Kidney (tissue), 14 donors: ENCODE data around the gene GPC5. TPM values are rescaled to one million over a fixed set of nuclear protein-coding genes. Genes with fewer than 3 reads are reported as not detected.

Experiments
- DNase-seq, 5 donors: peaks; one replicate each; pipeline ENCODE4 v3.0.0-alpha.2; 2013 to 2020
- FAIRE-seq: peaks from 2 replicates; lab custom pipeline; 2012; peaks lifted over from hg19 to GRCh38; lab: Jason Lieb, UNC
- H3K27ac ChIP-seq, 2 donors: one replicate each; pipeline ENCODE4 v1.7.0; 2013; ENCODE audit warnings: low read depth in 2 of 2, low read length in 2 of 2, inconsistent platforms in 1 of 2
- H3K27me3 ChIP-seq: one replicate; pipeline ENCODE4 v1.7.1; 2013; ENCODE audit warnings: low read length, inconsistent platforms; ENCODE audit not compliant: control insufficient read depth, insufficient read depth
- H3K36me3 ChIP-seq, 3 donors: one replicate each; pipeline versions ENCODE4 v1.7.0 to v1.7.1; 2013; ENCODE audit warnings: low read length in 3 of 3, control low read depth in 1 of 3, inconsistent platforms in 1 of 3; ENCODE audit not compliant: insufficient read depth in 3 of 3, control insufficient read depth in 2 of 3
- H3K4me1 ChIP-seq, 3 donors: one replicate each; pipeline versions ENCODE4 v1.7.0 to v1.7.1; 2013; ENCODE audit warnings: low read length in 3 of 3, inconsistent platforms in 1 of 3, low read depth in 1 of 3; ENCODE audit not compliant: control insufficient read depth in 2 of 3, insufficient read depth in 2 of 3
- H3K4me3 ChIP-seq, 3 donors: one replicate each; pipeline versions ENCODE4 v1.7.0 to v1.8.1; 2013; ENCODE audit warnings: low read length in 3 of 3, control low read depth in 1 of 3, inconsistent platforms in 1 of 3
- H3K9ac ChIP-seq, 3 donors: one replicate each; pipeline versions ENCODE4 v1.7.0 to v1.7.1; 2013; ENCODE audit warnings: low read length in 3 of 3, control low read depth in 1 of 3, inconsistent platforms in 1 of 3
- H3K9me3 ChIP-seq, 3 donors: one replicate each; pipeline versions ENCODE4 v1.7.0 to v1.7.1; 2013; ENCODE audit warnings: low read length in 3 of 3, control low read depth in 1 of 3, inconsistent platforms in 1 of 3; ENCODE audit not compliant: control insufficient read depth in 2 of 3, insufficient read depth in 1 of 3
- CTCF ChIP-seq: IDR thresholded peaks from 3 replicates; pipeline ENCODE4 v1.5.1; 2012; ENCODE audit warnings: mild to moderate bottlenecking, moderate library complexity, borderline replicate concordance; ENCODE audit not compliant: insufficient read depth; ENCODE audit errors: extremely low read depth
- intact Hi-C: fragments of 100-400 bp; cut with DNase I; formaldehyde crosslinking; loops from one replicate; pipeline ENCODE4 v1.11.1; 2022
- polyA plus RNA-seq: library from polyadenylated mRNA; stranded (reverse); fragments of 350-450 nt; fragmentation: Illumina TruSeq; extraction: RNeasy Lipid Tissue Mini Kit (QIAGEN cat#74804); gene quantifications from one replicate; pipeline ENCODE4 v1.2.3, GENCODE V29; 2014; ENCODE audit warnings: low read depth, low replicate concordance; ENCODE audit not compliant: insufficient read depth
- total RNA-seq: library from RNA; stranded (reverse); fragmentation: NEBNext Ultra II Directional; extraction: Animal tissue kit (Norgen Biotek cat#: 25700); gene quantifications from one replicate; pipeline ENCODE4 v1.2.1, GENCODE V29; 2021
- donor health status: control.
- donor health status: control.
- donor health status: control.
- donor health status: control.
- donor health status: control.
- donor health status: DM: yes; HTN: yes; CAD: no.
- donor health status: Normal renal cell carcinoma (clear cell type).

Gene GPC5
- total and polyA plus RNA-seq, 2 donors from 2014 or later, result 0.47 to 6.8 TPM

- H3K27me3 ChIP-seq, result no peaks in the 10 kb centered on the region
- H3K9ac ChIP-seq, result no peak overlapping the region
- no peaks in the 10 kb centered on the region for H3K36me3 ChIP-seq
- TF ChIP-seq CTCF, result no peak
- intact Hi-C loops, result no loop called here
- H3K4me3 ChIP-seq, result no peak overlapping the region
- DNase-seq (no peak), FAIRE-seq (no peak)
- no peak overlapping the region for H3K27ac ChIP-seq
- peaks cover 0 to 6% (median 4%) of the 10 kb centered on the region in 3 donors for H3K4me1 ChIP-seq
- no peaks in the 10 kb centered on the region for H3K9me3 ChIP-seq
Measured at GRCh38 chr13:92804346-92804745, 1405.9 kb downstream of the GPC5 start.

- intact Hi-C loops, result no loop called here
- DNase-seq, result no peak
- H3K36me3 ChIP-seq, result no peaks in the 10 kb centered on the region
- no peaks in the 10 kb centered on the region for H3K27me3 ChIP-seq
- H3K27ac ChIP-seq, result no peak overlapping the region
- H3K9ac ChIP-seq, result no peak overlapping the region
- H3K9me3 ChIP-seq, result no peaks in the 10 kb centered on the region
- no peak for FAIRE-seq
- no peak overlapping the region for H3K4me3 ChIP-seq
- TF ChIP-seq CTCF, result no peak
- peaks cover 0 to 6% (median 4%) of the 10 kb centered on the region in 3 donors for H3K4me1 ChIP-seq
Measured at GRCh38 chr13:92804926-92805325, 1406.5 kb downstream of the GPC5 start.

- no peak for TF ChIP-seq CTCF
- H3K9ac ChIP-seq, result peak overlapping the region in 1 of 3 donors; percentile 57
- intact Hi-C loops, result no loop called here
- H3K4me3 ChIP-seq, result peak overlapping the region in 2 of 3 donors; percentile 69 to 74
- no peaks in the 10 kb centered on the region for H3K9me3 ChIP-seq
- peaks cover 0 to 6% (median 4%) of the 10 kb centered on the region in 3 donors for H3K4me1 ChIP-seq
- no peaks in the 10 kb centered on the region for H3K36me3 ChIP-seq
- FAIRE-seq (no peak), DNase-seq (no peak)
- H3K27ac ChIP-seq, result peak overlapping the region; percentile 30 to 76
- H3K27me3 ChIP-seq, result no peaks in the 10 kb centered on the region
Measured at GRCh38 chr13:92805766-92806165, 1407.3 kb downstream of the GPC5 start.

- FAIRE-seq, result peak; percentile 70
- H3K4me3 ChIP-seq, result peak overlapping the region in 2 of 3 donors; percentile 69 to 74
Measured at GRCh38 chr13:92806215-92806614, 1407.8 kb downstream of the GPC5 start.

More at GRCh38 chr13:92806215-92806614, 1407.8 kb downstream of the GPC5 start:
- Histone ChIP-seq H3K9ac (peak overlapping the region in 1 of 3 donors; percentile 57), H3K9me3 (no peaks in the 10 kb centered on the region), H3K4me1 (peaks cover 0 to 6% (median 4%) of the 10 kb centered on the region in 3 donors), H3K27ac (peak overlapping the region; percentile 30 to 76), H3K27me3 (no peaks in the 10 kb centered on the region), H3K36me3 (no peaks in the 10 kb centered on the region)
- no peak for TF ChIP-seq CTCF
- intact Hi-C loops, result no loop called here
- peak in 1 of 5 donors; percentile 25 for DNase-seq
